ENCODE data around the gene EPS8.
"Not testable (repeated sequence)": the region's sequence is repeated elsewhere in the genome, so short reads cannot be mapped to it uniquely, and the experiment has no call there.

The EPS8 gene

DNA sequence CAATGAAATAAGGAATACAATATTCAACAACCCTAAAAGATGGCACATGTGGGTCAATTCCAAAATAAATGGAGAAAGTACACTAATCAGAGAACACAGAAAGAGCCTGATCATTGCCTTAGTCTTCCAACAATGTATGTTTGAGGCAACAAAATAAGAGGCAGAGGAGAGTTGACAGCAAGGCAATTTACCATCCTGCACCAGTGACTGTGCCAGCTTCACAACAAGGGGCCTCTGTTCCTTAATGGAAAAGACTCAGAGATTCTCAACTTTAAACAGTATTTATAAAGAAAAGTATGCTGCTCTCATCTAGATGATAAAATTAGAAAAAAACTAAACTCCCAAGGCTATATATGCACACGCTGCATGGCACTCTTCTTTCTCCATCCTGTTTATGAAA, 25.9 kb downstream of the EPS8 start:
- TF ChIP-seq CTCF (IDR thresholded peaks at IDR 0.05; ENCODE audit: low read length, missing control alignments): no peak
- no peak for DNase-seq (ENCODE audit: low read depth)
- H3K4me3 ChIP-seq (replicated peaks; ENCODE audit: low read depth, low read length): no peak overlapping the region

- H3K4me3 ChIP-seq (replicated peaks; ENCODE audit: low read depth, low read length); DNase-seq (ENCODE audit: low read depth): not testable (repeated sequence)
Measured at GRCh38 chr12:15762162-15762561, 27.0 kb downstream of the EPS8 start.

DNA sequence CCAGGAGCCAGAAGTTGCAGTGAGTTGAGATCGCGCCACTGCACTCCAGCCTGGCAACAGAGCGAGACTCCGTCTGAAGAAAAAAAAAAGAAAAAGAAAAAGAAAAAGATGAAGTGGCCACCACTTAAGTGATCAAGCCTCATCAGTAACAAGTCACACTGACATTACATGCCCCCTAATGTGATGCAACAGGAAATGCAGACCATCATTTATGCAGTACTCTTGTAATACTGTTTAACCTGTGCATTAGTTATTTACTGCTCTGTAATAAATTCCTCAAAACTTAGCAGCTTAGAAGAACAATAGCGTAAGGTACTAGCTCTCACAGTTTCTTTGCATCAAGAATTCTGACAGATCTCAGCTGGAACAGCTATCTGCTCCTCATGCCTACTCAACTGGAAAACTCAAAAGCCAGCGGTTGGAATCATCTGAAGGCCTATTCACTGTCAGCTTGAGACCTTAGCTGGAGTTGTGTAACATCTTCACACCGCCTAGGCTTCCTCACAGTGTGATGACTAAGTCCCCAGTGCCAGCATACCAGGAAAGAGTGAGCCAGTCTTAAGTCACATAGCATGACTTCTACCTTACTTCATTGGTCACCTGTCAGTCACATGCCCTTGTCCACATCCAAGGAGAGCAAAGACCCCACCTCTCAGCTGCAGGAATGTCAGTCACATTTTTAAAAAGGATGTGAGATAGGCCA, 31.5 kb downstream of the EPS8 start:
- DNase-seq (ENCODE audit: low read depth): peak; percentile 89

GRCh38 chr12:15756822-15757221, 32.4 kb downstream of the EPS8 start:
- no peak for DNase-seq (ENCODE audit: low read depth)
- no peak overlapping the region for H3K4me3 ChIP-seq (replicated peaks; ENCODE audit: low read depth, low read length)
- TF ChIP-seq CTCF (IDR thresholded peaks at IDR 0.05; ENCODE audit: low read length, missing control alignments): no peak

More for the DNA sequence above, 31.5 kb downstream of the EPS8 start:
- TF ChIP-seq CTCF (IDR thresholded peaks at IDR 0.05; ENCODE audit: low read length, missing control alignments): no peak
- H3K4me3 ChIP-seq (replicated peaks; ENCODE audit: low read depth, low read length): no peak overlapping the region

DNA sequence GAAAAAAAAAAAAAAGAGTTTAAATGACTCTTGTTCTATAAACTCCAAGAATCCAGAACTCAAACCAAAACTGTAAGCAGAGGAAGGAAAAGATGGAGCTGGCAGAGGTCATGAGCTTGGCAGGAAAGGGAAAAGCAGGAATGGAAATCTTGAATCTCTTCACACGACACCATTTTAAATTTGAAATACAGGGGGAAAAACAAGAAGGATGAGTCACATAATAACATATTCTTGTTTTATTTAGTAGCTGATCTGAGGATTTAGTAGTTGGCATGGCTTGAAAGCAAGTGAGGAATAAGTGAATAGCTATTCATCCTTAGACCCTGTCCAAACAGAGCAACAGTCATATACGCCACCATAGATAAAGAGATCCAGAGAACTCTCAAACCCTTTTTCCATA, 35.0 kb downstream of the EPS8 start:
- peak; percentile 29 for DNase-seq (ENCODE audit: low read depth)
- TF ChIP-seq CTCF (IDR thresholded peaks at IDR 0.05; ENCODE audit: low read length, missing control alignments): no peak
- H3K4me3 ChIP-seq (replicated peaks; ENCODE audit: low read depth, low read length): no peak overlapping the region

DNA sequence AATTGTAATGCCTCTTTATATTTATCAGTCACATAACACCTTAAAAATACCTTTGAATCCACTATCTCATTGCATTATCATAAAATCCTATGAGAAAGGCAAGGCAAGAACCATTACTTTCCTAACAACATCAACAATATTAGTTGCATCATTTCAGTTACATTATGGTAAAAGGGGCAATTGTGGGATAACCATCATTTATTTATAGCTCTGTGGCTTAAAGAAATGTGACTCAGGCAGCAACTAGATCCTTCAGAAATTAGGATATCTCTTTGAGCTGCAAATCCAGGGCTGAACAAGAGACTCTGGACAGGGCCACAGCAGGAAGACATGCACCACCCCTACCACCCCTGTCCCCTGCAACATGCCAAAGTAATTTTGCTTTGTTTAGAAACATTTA, 36.4 kb downstream of the EPS8 start:
- DNase-seq (ENCODE audit: low read depth): peak; percentile 29
- no peak for TF ChIP-seq CTCF (IDR thresholded peaks at IDR 0.05; ENCODE audit: low read length, missing control alignments)

DNA sequence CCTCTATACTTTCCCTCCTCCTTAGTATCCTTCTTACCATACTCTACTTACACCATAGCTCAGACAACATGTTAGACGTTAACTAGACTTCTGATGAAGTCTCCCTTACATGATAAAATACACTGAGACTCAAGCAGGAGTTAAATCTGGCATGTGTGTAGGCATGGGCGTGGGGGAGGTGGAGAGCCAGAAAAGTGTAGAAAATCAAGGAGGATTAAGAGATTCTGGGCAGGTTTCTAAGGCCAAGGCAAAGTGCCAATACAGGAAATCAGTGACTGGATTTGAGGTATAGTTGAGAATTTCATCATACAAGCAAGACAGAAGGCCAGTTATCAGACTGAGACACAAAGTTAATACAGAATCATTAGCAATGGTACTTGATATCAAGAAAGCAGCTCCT, 37.4 kb downstream of the EPS8 start:
- DNase-seq (ENCODE audit: low read depth): peak; percentile 57
- no peak overlapping the region for H3K4me3 ChIP-seq (replicated peaks; ENCODE audit: low read depth, low read length)
- TF ChIP-seq CTCF (IDR thresholded peaks at IDR 0.05; ENCODE audit: low read length, missing control alignments): no peak

More for the DNA sequence above, 36.4 kb downstream of the EPS8 start:
- no peak overlapping the region for H3K4me3 ChIP-seq (replicated peaks; ENCODE audit: low read depth, low read length)
